Measurements from ENCODE around the gene ARSG. TPM values are rescaled to one million over a fixed set of nuclear protein-coding genes. Genes with fewer than 3 reads are reported as not detected.

The ARSG gene
- total RNA-seq, 2 donors from 2014 or later = 4.4 to 14.1 TPM

DNA sequence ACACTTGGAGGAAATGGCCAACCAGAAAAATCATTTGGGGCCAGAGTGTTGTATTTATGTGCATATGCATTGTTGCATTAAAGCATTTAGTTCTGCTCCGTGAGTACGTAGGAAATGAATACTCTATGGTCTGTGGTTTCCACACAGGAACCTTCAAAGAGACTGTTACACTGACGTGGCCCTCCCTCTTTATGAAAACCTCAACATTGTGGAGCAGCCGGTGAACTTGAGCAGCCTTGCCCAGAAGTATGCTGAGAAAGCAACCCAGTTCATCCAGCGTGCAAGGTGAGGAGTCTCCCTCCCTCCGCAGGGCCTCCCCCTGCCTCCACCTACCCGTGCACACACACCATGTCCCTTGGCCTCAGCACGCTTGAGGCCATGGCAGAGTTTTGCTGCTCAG, 65.2 kb downstream of the ARSG start:
- peaks cover 9% of the 10 kb centered on the region for H3K4me1 Mint-ChIP-seq
- TF ChIP-seq, protein P1, sequence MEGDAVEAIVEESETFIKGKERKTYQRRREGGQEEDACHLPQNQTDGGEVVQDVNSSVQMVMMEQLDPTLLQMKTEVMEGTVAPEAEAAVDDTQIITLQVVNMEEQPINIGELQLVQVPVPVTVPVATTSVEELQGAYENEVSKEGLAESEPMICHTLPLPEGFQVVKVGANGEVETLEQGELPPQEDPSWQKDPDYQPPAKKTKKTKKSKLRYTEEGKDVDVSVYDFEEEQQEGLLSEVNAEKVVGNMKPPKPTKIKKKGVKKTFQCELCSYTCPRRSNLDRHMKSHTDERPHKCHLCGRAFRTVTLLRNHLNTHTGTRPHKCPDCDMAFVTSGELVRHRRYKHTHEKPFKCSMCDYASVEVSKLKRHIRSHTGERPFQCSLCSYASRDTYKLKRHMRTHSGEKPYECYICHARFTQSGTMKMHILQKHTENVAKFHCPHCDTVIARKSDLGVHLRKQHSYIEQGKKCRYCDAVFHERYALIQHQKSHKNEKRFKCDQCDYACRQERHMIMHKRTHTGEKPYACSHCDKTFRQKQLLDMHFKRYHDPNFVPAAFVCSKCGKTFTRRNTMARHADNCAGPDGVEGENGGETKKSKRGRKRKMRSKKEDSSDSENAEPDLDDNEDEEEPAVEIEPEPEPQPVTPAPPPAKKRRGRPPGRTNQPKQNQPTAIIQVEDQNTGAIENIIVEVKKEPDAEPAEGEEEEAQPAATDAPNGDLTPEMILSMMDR (conservative IDR thresholded peaks at IDR 0.05) = no peak
- no peaks in the 10 kb centered on the region for H3K4me1 ChIP-seq (ENCODE audit: control insufficient read depth, insufficient read depth, low read length)
- no peaks in the 10 kb centered on the region for H3K36me3 ChIP-seq (ENCODE audit: control insufficient read depth, insufficient read depth, low read length)
- H3K9ac ChIP-seq (ENCODE audit: extremely low read depth, low read length, poor library complexity, severe bottlenecking) = no peak overlapping the region
- H3K36me3 Mint-ChIP-seq (ENCODE audit: low read depth) = no peaks in the 10 kb centered on the region
- H3K4me3 ChIP-seq (ENCODE audit: low read length) = no peak overlapping the region
- no peaks in the 10 kb centered on the region for H3K27me3 Mint-ChIP-seq (ENCODE audit: insufficient read depth)
- no peak overlapping the region for H3K4me3 Mint-ChIP-seq
- H3K27me3 ChIP-seq (ENCODE audit: control insufficient read depth, insufficient read depth, low read length, poor library complexity, severe bottlenecking) = no peaks in the 10 kb centered on the region
- no peaks in the 10 kb centered on the region for H3K9me3 ChIP-seq (ENCODE audit: control insufficient read depth, low read length)
- H3K9me3 Mint-ChIP-seq = no peaks in the 10 kb centered on the region
- WGBS, 2 experiments (ENCODE audit: insufficient coverage in 1 of 2, insufficient read length in 1 of 2) = 86 to 95% methylated on average over 4 to 8 of the region's 8 CpGs
- no peak for DNase-seq
- no peak overlapping the region for H3K27ac Mint-ChIP-seq
- no peak overlapping the region for H3K27ac ChIP-seq (ENCODE audit: low read depth, low read length)

DNA sequence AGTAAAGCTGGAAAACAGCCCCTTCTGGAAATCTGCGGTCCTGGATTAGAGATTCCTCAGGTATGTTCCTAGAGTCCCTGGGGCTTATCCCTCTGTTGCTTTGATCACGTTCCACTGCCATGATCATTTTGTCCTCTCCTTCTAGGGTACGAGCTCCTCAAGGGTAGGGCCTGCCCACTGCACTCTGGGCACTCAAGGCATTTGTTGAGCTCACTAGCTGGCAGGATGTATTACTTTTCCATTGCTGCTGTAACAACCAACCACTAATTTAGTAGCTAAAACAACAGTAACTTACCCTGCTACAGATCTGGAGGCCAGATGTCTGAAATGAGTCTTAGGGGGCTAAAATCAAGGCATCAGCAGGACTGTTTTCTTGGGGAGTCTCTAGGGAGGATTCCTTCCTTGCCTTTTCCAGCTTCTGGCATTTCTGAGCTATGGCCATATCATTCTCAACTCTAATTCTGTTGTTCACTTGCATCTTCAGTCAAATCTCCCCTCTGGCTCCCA, 65.7 kb downstream of the ARSG start:
- Mint-ChIP-seq H3K4me3 (no peak overlapping the region), H3K27ac (no peak overlapping the region), H3K4me1 (peaks cover 9% of the 10 kb centered on the region), H3K36me3 (ENCODE audit: low read depth) (no peaks in the 10 kb centered on the region), H3K27me3 (ENCODE audit: insufficient read depth) (no peaks in the 10 kb centered on the region), H3K9me3 (no peaks in the 10 kb centered on the region)
- Histone ChIP-seq H3K27ac (ENCODE audit: low read depth, low read length) (no peak overlapping the region), H3K9ac (ENCODE audit: extremely low read depth, low read length, poor library complexity, severe bottlenecking) (no peak overlapping the region), H3K36me3 (ENCODE audit: control insufficient read depth, insufficient read depth, low read length) (no peaks in the 10 kb centered on the region), H3K9me3 (ENCODE audit: control insufficient read depth, low read length) (no peaks in the 10 kb centered on the region), H3K4me1 (ENCODE audit: control insufficient read depth, insufficient read depth, low read length) (no peaks in the 10 kb centered on the region), H3K4me3 (ENCODE audit: low read length) (no peak overlapping the region), H3K27me3 (ENCODE audit: control insufficient read depth, insufficient read depth, low read length, poor library complexity, severe bottlenecking) (no peaks in the 10 kb centered on the region)
- WGBS, 2 experiments (ENCODE audit: insufficient coverage in 1 of 2, insufficient read length in 1 of 2) = 90 to 94% methylated on average over 3 of the region's 3 CpGs
- TF ChIP-seq, protein P1 (conservative IDR thresholded peaks at IDR 0.05) = no peak
- no peak for DNase-seq

DNA sequence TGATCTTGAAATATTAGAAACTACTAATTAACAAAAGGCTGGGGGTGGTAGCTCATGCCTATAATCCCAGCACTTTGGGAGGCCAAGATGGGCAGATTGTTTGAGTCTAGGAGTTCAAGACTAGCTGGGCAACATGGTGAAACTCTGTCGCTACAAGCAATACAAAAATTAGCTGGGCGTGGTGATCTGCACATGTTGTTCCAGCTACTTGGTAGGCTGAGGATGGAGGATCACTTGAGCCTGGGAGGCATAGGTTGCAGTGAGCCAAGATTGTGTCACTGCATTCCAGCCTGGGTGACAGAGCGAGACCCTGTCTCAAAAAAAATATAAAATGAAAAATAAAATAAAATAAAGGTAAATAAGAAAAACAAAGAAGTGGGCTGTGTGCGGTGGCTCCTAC, 66.6 kb downstream of the ARSG start:
- Mint-ChIP-seq H3K36me3 (ENCODE audit: low read depth) (no peaks in the 10 kb centered on the region), H3K4me1 (peaks cover 8% of the 10 kb centered on the region), H3K27me3 (ENCODE audit: insufficient read depth) (no peaks in the 10 kb centered on the region), H3K9me3 (no peaks in the 10 kb centered on the region), H3K27ac (no peak overlapping the region), H3K4me3 (no peak overlapping the region)
- TF ChIP-seq, protein P1 (conservative IDR thresholded peaks at IDR 0.05) = no peak
- H3K4me3 ChIP-seq (ENCODE audit: low read length) = no peak overlapping the region
- no peak for DNase-seq
- no peaks in the 10 kb centered on the region for H3K36me3 ChIP-seq (ENCODE audit: control insufficient read depth, insufficient read depth, low read length)
- no peaks in the 10 kb centered on the region for H3K4me1 ChIP-seq (ENCODE audit: control insufficient read depth, insufficient read depth, low read length)
- no peaks in the 10 kb centered on the region for H3K9me3 ChIP-seq (ENCODE audit: control insufficient read depth, low read length)
- H3K9ac ChIP-seq (ENCODE audit: extremely low read depth, low read length, poor library complexity, severe bottlenecking) = no peak overlapping the region
- WGBS, 2 experiments (ENCODE audit: insufficient coverage in 1 of 2, insufficient read length in 1 of 2) = 93 to 95% methylated on average over 2 to 3 of the region's 4 CpGs
- no peak overlapping the region for H3K27ac ChIP-seq (ENCODE audit: low read depth, low read length)
- H3K27me3 ChIP-seq (ENCODE audit: control insufficient read depth, insufficient read depth, low read length, poor library complexity, severe bottlenecking) = no peaks in the 10 kb centered on the region

Data from endodermal cell (in vitro differentiated cells).